BJ (cell line): ENCODE measurements around the gene TRIM24. TPM values are rescaled to one million over a fixed set of nuclear protein-coding genes. Genes with fewer than 3 reads are reported as not detected.
"Not testable (repeated sequence)": the region's sequence is repeated elsewhere in the genome, so short reads cannot be mapped to it uniquely, and the experiment has no call there.

Experiments
- CTCF ChIA-PET: fragments of 350-600 bp; formaldehyde crosslinking; extraction: SDS; loops from one replicate; lab custom pipeline; 2021; ENCODE audit warnings: antibody characterized with exemption, inconsistent platforms; lab: Yijun Ruan, JAX
- POLR2A ChIA-PET: fragments of 300-600 bp; sonication (Branson Sonifier 250); formaldehyde crosslinking; extraction: SDS; loops from one replicate; lab custom pipeline; 2021; ENCODE audit warnings: antibody characterized with exemption; lab: Charles Lee
- DNase-seq: peaks from one replicate; pipeline ENCODE4 v3.0.0-alpha.2; 2011; ENCODE audit warnings: low read depth
- H3K27me3 ChIP-seq: 2 replicates; pipeline ENCODE4 v1.6.0; 2011; ENCODE audit warnings: low read length; ENCODE audit not compliant: control insufficient read depth, insufficient read depth
- H3K36me3 ChIP-seq: 2 replicates; pipeline ENCODE4 v1.5.1; 2011; ENCODE audit warnings: low read length; ENCODE audit not compliant: control insufficient read depth, insufficient read depth
- H3K4me3 ChIP-seq: 2 replicates; pipeline ENCODE4 v1.5.1; 2011; ENCODE audit warnings: low read depth, mild to moderate bottlenecking, control low read depth, low read length
- polyA plus RNA-seq: library from polyadenylated mRNA; depleted of rRNA; stranded (reverse); fragments of >200 nt; gene quantifications from 2 replicates; pipeline ENCODE4 v1.2.3, GENCODE V29; 2011
- TF ChIP-seq, protein P1 (sequence below): IDR thresholded peaks from 2 replicates; pipeline ENCODE4 v1.5.1; 2011; ENCODE audit warnings: low read depth, mild to moderate bottlenecking, control low read depth, inconsistent platforms, low read length, moderate library complexity; ENCODE audit not compliant: insufficient read depth

Gene TRIM24
- polyA plus RNA-seq, 1 experiment: 4.2 TPM

DNA sequence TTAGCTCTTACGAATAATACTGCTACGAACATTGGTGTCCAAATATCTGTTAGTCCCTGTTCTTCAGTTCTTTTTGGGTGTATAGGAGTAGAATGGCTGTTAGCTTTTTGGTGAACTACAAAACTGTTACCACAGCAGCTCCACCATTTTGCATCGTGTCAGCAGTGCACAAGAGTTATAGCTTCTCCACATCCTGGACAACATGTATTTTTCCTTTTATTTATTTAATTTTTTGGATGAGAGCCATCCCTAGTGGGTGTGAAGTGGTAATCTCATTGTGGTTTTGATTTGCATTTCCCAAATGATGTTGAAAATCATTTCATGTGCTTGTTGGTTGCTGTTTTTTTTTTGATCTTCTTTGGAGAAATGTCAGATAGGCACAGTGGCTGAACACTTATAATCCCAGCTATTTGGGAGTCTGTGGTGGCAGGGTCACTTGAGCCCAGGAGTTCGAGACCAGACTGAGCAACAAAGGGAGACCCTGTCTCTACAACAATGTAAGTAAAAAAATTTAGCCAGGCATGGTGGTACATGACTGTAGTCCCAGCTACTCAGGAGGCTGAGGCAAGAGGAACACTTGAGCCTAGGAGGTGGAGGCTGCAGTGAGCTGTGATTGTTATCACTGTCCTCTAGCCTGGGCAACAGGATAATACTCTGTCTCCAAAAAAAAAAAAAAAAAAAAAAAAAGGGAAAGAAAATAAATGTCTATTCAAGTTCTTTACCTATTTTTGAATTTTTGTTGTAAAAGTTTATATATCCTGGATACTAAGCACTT is 31.7 kb downstream of the TRIM24 start:
- H3K4me3 ChIP-seq: no peak overlapping the region
- CTCF ChIA-PET: no interaction called here
- POLR2A ChIA-PET: no interaction called here
- TF ChIP-seq, protein P1, sequence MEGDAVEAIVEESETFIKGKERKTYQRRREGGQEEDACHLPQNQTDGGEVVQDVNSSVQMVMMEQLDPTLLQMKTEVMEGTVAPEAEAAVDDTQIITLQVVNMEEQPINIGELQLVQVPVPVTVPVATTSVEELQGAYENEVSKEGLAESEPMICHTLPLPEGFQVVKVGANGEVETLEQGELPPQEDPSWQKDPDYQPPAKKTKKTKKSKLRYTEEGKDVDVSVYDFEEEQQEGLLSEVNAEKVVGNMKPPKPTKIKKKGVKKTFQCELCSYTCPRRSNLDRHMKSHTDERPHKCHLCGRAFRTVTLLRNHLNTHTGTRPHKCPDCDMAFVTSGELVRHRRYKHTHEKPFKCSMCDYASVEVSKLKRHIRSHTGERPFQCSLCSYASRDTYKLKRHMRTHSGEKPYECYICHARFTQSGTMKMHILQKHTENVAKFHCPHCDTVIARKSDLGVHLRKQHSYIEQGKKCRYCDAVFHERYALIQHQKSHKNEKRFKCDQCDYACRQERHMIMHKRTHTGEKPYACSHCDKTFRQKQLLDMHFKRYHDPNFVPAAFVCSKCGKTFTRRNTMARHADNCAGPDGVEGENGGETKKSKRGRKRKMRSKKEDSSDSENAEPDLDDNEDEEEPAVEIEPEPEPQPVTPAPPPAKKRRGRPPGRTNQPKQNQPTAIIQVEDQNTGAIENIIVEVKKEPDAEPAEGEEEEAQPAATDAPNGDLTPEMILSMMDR: no peak
- no peaks in the 10 kb centered on the region for H3K27me3 ChIP-seq
- no peak for DNase-seq
- H3K36me3 ChIP-seq: no peaks in the 10 kb centered on the region

DNA sequence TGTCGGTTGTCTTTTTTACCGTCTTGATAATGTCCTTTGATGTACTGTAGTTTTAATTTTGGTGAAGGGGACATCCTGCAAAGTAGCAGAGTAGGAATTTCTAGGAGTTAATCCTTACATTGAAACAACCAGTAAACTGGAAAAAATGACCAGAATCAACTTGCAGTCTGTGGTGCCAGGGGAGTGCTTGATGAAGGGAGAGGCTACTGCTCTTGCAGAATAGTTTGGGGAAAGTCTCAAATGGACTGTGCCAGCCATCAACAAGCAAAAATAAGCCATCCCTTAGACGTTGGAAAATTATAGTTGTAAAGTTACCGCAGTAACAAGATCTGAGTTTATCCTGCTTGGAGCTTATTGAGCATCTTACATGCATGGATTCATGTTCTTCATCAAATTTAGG is 32.4 kb downstream of the TRIM24 start:
- Histone ChIP-seq H3K27me3 (no peaks in the 10 kb centered on the region), H3K4me3 (no peak overlapping the region), H3K36me3 (no peaks in the 10 kb centered on the region)
- ChIA-PET POLR2A (no interaction called here), CTCF (interaction anchor here (0.7 kb wide), 1 partner anchor 11 kb away, joined by 5 read pairs; no protein-coding TSS in a partner anchor)
- DNase-seq: no peak
- TF ChIP-seq, protein P1: no peak

GRCh38 chr7:138493535-138493934 is 33.5 kb downstream of the TRIM24 start:
- CTCF ChIA-PET: interaction anchor here (0.8 to 1.1 kb wide), 3 partner anchors 17 to 593 kb away, joined by 3 read pairs; no protein-coding TSS in a partner anchor
- no peaks in the 10 kb centered on the region for H3K27me3 ChIP-seq
- DNase-seq: no peak
- no peaks in the 10 kb centered on the region for H3K36me3 ChIP-seq
- no peak overlapping the region for H3K4me3 ChIP-seq
- TF ChIP-seq, protein P1: no peak
- POLR2A ChIA-PET: no interaction called here

DNA sequence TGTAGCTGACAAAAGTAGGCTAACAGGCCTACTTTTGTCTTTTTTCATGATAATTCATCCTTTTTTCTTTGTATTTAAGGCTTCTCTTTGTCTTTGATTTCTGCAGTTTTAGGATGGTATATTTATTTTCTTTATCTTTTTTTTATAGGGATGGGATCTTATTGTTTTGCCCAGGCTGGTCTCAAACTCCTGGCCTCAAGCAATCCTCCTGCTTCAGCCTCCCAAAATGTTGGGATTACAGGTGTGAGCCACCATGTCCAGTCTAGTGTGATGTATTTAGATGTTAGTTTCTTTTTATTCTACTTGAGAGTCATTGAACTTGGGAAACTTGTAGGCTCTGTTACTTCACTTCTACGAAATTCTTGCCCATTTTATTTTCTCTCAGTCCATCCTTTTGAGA is 35.4 kb downstream of the TRIM24 start:
- Histone ChIP-seq H3K36me3 (no peaks in the 10 kb centered on the region), H3K27me3 (no peaks in the 10 kb centered on the region), H3K4me3 (no peak overlapping the region)
- no peak for DNase-seq
- TF ChIP-seq, protein P1: no peak
- ChIA-PET CTCF (no interaction called here), POLR2A (no interaction called here)

GRCh38 chr7:138499340-138499739 is 39.3 kb downstream of the TRIM24 start:
- Histone ChIP-seq H3K4me3 (no peak overlapping the region), H3K27me3 (no peaks in the 10 kb centered on the region), H3K36me3 (no peaks in the 10 kb centered on the region)
- ChIA-PET CTCF (no interaction called here), POLR2A (no interaction called here)
- TF ChIP-seq, protein P1: no peak
- no peak for DNase-seq

- H3K36me3 ChIP-seq, H3K27me3 ChIP-seq, DNase-seq, CTCF ChIA-PET, POLR2A ChIA-PET, H3K4me3 ChIP-seq: not testable (repeated sequence)
Measured at GRCh38 chr7:138500303-138500702, 40.2 kb downstream of the TRIM24 start.
